ENCODE results near the gene TBC1D30.

DNA sequence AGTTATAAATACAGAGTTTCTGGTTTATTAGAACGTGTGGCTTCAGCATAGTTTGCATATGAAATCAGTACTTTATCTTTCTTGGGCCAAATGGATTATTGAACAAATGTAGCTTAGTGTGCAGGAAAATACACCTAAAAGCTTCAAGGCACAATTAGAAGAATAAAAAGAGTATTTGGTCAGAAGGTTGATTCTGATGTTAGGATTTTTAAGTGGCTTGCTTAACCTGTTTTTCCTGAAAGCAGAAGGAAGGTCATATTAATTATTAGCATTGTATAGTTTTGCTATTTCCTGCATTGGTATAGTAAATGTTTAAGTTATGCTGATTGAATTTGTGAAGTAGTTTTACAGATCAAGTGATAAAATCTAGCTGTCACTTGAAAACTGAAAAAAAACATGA is 34.3 kb upstream of the TBC1D30 start:
- TF ChIP-seq, protein P1, sequence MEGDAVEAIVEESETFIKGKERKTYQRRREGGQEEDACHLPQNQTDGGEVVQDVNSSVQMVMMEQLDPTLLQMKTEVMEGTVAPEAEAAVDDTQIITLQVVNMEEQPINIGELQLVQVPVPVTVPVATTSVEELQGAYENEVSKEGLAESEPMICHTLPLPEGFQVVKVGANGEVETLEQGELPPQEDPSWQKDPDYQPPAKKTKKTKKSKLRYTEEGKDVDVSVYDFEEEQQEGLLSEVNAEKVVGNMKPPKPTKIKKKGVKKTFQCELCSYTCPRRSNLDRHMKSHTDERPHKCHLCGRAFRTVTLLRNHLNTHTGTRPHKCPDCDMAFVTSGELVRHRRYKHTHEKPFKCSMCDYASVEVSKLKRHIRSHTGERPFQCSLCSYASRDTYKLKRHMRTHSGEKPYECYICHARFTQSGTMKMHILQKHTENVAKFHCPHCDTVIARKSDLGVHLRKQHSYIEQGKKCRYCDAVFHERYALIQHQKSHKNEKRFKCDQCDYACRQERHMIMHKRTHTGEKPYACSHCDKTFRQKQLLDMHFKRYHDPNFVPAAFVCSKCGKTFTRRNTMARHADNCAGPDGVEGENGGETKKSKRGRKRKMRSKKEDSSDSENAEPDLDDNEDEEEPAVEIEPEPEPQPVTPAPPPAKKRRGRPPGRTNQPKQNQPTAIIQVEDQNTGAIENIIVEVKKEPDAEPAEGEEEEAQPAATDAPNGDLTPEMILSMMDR (IDR thresholded peaks at IDR 0.05): no peak
- TF ChIP-seq POLR2AphosphoS5 (IDR thresholded peaks at IDR 0.05): no peak
- TF ChIP-seq POLR2A (IDR thresholded peaks at IDR 0.05): no peak
- no peak for TF ChIP-seq EP300 (IDR thresholded peaks at IDR 0.05)

All from gastroesophageal sphincter (tissue), 3 donors.